Activated naive CD4-positive, alpha-beta T cell treated with anti-CD3 and anti-CD28 coated beads, Interleukin-2, amount 50 U/mL, for 24 hours (primary cell): ENCODE data around the gene CARD9.

Experiments used
- H3K27ac Mint-ChIP-seq: one replicate; pipeline ENCODE4 v1.8.0; 2021; ENCODE audit warnings: mild to moderate bottlenecking, mixed read lengths
- H3K27me3 Mint-ChIP-seq: one replicate; pipeline ENCODE4 v1.8.0; 2021; ENCODE audit warnings: mixed read lengths
- H3K36me3 Mint-ChIP-seq: one replicate; pipeline ENCODE4 v1.8.0; 2021; ENCODE audit warnings: mixed read lengths
- H3K4me1 Mint-ChIP-seq: one replicate; pipeline ENCODE4 v1.8.0; 2021; ENCODE audit warnings: mixed read lengths
- H3K4me3 Mint-ChIP-seq: one replicate; pipeline ENCODE4 v1.8.0; 2021; ENCODE audit warnings: mild to moderate bottlenecking, mixed read lengths
- H3K9me3 Mint-ChIP-seq: one replicate; pipeline ENCODE4 v1.8.0; 2021; ENCODE audit warnings: mixed read lengths

Gene CARD9

GRCh38 chr9:136363949-136364748 is 9.3 kb downstream of the CARD9 start:
- H3K27ac Mint-ChIP-seq = no peak overlapping the region
- no peaks in the 10 kb centered on the region for H3K36me3 Mint-ChIP-seq
- H3K4me3 Mint-ChIP-seq = peak overlapping the region; percentile 57
- H3K27me3 Mint-ChIP-seq = no peaks in the 10 kb centered on the region
- no peaks in the 10 kb centered on the region for H3K9me3 Mint-ChIP-seq
- H3K4me1 Mint-ChIP-seq = peaks cover 6% of the 10 kb centered on the region

GRCh38 chr9:136363106-136363948 is 10.1 kb downstream of the CARD9 start, which contains the start of gene DNLZ:
TSS of gene DNLZ (minus strand) at chr9:136363744. CDS start at chr9:136363714, 30 bp downstream.
- Mint-ChIP-seq H3K9me3 (no peaks in the 10 kb centered on the region), H3K27me3 (no peaks in the 10 kb centered on the region), H3K4me3 (peak within 1 kb of the TSS; percentile 87), H3K27ac (peak within 1 kb of the TSS; percentile 81), H3K4me1 (peaks cover 6% of the 10 kb centered on the region), H3K36me3 (no peaks in the 10 kb centered on the region)

DNA sequence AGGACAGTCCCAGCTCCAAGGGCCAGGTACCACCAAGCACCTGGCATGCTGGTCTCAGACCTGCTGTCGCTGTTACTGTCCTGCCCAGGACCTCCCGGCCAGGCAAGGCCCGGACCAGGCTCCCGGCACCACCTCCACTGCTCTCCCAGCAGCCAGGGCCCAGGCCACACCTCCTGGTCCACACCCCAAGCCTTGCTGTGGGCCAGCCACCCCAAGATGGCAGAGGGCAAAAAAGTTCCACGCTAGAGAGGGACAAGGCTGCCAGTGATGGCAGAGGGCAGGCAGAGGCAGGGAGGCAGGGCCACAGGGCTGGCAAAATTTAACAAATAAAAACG is 11.1 kb downstream of the CARD9 start:
- H3K4me3 Mint-ChIP-seq = peak overlapping the region; percentile 87
- H3K27ac Mint-ChIP-seq = no peak overlapping the region
- H3K4me1 Mint-ChIP-seq = peaks cover 6% of the 10 kb centered on the region
- H3K27me3 Mint-ChIP-seq = no peaks in the 10 kb centered on the region
- no peaks in the 10 kb centered on the region for H3K36me3 Mint-ChIP-seq
- H3K9me3 Mint-ChIP-seq = no peaks in the 10 kb centered on the region

DNA sequence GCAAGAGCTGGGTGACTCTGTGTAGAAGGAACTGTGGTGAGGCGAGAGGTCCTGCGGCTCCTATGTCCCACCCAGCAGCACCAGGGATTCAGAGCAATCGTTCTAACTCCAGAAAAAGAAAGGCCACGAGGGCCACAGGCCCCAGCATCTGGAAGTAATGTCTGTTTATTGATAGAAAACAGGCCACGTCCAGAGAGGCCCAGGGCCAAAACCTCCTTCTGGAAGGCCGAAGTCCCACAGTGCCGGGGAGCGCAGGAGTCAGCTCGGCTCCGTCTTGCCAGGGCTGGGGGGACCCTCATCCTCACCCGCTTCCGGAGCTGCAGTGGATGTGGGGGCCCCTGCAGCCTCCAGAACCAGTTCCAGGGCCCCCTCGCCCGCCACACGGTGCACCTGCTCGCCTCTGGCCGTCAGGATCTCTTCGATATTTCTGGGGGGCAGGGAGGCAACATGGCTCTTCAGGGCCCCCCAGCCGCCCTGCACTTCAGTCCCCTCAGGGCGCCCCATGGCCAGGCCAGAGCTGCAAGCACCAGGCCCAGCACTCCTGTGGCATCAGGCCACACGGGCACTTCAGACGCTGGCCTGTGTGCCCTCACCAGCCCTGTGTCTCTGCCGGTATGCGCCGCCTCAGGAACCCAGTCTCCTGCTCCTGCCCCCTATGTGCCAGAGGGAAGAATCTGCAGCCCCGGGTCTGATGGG is 11.6 kb downstream of the CARD9 start:
- H3K27me3 Mint-ChIP-seq = no peaks in the 10 kb centered on the region
- no peaks in the 10 kb centered on the region for H3K9me3 Mint-ChIP-seq
- H3K4me1 Mint-ChIP-seq = peaks cover 6% of the 10 kb centered on the region
- no peaks in the 10 kb centered on the region for H3K36me3 Mint-ChIP-seq
- no peak overlapping the region for H3K27ac Mint-ChIP-seq
- H3K4me3 Mint-ChIP-seq = no peak overlapping the region

- Mint-ChIP-seq H3K9me3 (no peaks in the 10 kb centered on the region), H3K4me3 (no peak overlapping the region), H3K4me1 (peaks cover 6% of the 10 kb centered on the region), H3K27me3 (no peaks in the 10 kb centered on the region), H3K36me3 (no peaks in the 10 kb centered on the region), H3K27ac (no peak overlapping the region)
Observed at GRCh38 chr9:136361047-136361753, 12.3 kb downstream of the CARD9 start.

GRCh38 chr9:136359774-136360718 is 13.4 kb downstream of the CARD9 start:
- Mint-ChIP-seq H3K4me3 (no peak overlapping the region), H3K36me3 (no peaks in the 10 kb centered on the region), H3K4me1 (peaks cover 6% of the 10 kb centered on the region), H3K27me3 (no peaks in the 10 kb centered on the region), H3K9me3 (no peaks in the 10 kb centered on the region), H3K27ac (peak overlapping the region; percentile 8)

GRCh38 chr9:136358888-136359287 is 14.6 kb downstream of the CARD9 start:
- Mint-ChIP-seq H3K27me3 (no peaks in the 10 kb centered on the region), H3K4me3 (no peak overlapping the region), H3K36me3 (no peaks in the 10 kb centered on the region), H3K9me3 (no peaks in the 10 kb centered on the region), H3K27ac (no peak overlapping the region), H3K4me1 (peaks cover 6% of the 10 kb centered on the region)

DNA sequence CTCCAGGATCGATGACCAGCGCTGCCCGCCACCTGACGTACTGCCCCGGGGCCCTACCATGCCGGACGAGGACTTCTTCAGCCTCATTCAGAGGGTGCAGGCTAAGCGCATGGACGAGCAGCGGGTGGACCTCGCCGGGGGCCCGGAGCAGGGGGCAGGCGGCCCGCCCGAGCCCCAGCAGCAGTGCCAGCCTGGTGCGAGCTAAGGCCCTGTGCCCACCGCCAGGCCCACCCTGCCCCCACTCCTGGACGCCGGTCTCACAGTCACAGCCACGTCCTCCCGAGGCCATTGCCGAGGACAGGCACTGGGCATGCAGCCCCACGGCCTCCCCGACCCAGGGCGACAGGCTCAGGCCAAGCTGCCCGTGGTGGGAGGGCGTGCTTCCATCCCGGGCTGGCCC is 15.5 kb downstream of the CARD9 start:
- H3K36me3 Mint-ChIP-seq = no peaks in the 10 kb centered on the region
- no peak overlapping the region for H3K27ac Mint-ChIP-seq
- no peak overlapping the region for H3K4me3 Mint-ChIP-seq
- no peaks in the 10 kb centered on the region for H3K27me3 Mint-ChIP-seq
- H3K9me3 Mint-ChIP-seq = no peaks in the 10 kb centered on the region
- H3K4me1 Mint-ChIP-seq = peaks cover 6% of the 10 kb centered on the region

- no peaks in the 10 kb centered on the region for H3K9me3 Mint-ChIP-seq
- no peak overlapping the region for H3K27ac Mint-ChIP-seq
- H3K27me3 Mint-ChIP-seq = no peaks in the 10 kb centered on the region
- H3K4me3 Mint-ChIP-seq = no peak overlapping the region
- H3K4me1 Mint-ChIP-seq = no peaks in the 10 kb centered on the region
- H3K36me3 Mint-ChIP-seq = no peaks in the 10 kb centered on the region
Observed at GRCh38 chr9:136357202-136357725, 16.2 kb downstream of the CARD9 start.

GRCh38 chr9:136355616-136356557 is 17.6 kb downstream of the CARD9 start:
- Mint-ChIP-seq H3K4me3 (no peak overlapping the region), H3K27ac (no peak overlapping the region), H3K9me3 (no peaks in the 10 kb centered on the region)

GRCh38 chr9:136354592-136355085 is 18.8 kb downstream of the CARD9 start:
- no peak overlapping the region for H3K27ac Mint-ChIP-seq
- H3K4me3 Mint-ChIP-seq = no peak overlapping the region
- H3K4me1 Mint-ChIP-seq = no peaks in the 10 kb centered on the region
- H3K36me3 Mint-ChIP-seq = no peaks in the 10 kb centered on the region
- no peaks in the 10 kb centered on the region for H3K9me3 Mint-ChIP-seq
- no peaks in the 10 kb centered on the region for H3K27me3 Mint-ChIP-seq

More at GRCh38 chr9:136355616-136356557, 17.6 kb downstream of the CARD9 start:
- Mint-ChIP-seq H3K4me1 (no peaks in the 10 kb centered on the region), H3K36me3 (no peaks in the 10 kb centered on the region), H3K27me3 (no peaks in the 10 kb centered on the region)

- H3K4me1 Mint-ChIP-seq = no peaks in the 10 kb centered on the region
- no peaks in the 10 kb centered on the region for H3K36me3 Mint-ChIP-seq
- H3K27ac Mint-ChIP-seq = no peak overlapping the region
- H3K4me3 Mint-ChIP-seq = no peak overlapping the region
- no peaks in the 10 kb centered on the region for H3K27me3 Mint-ChIP-seq
- H3K9me3 Mint-ChIP-seq = no peaks in the 10 kb centered on the region
Observed at GRCh38 chr9:136353757-136354488, 19.5 kb downstream of the CARD9 start.

GRCh38 chr9:136353088-136353487 is 20.4 kb downstream of the CARD9 start:
- peak overlapping the region; percentile 41 for H3K27ac Mint-ChIP-seq
- H3K4me3 Mint-ChIP-seq = no peak overlapping the region
- no peaks in the 10 kb centered on the region for H3K9me3 Mint-ChIP-seq
- H3K27me3 Mint-ChIP-seq = no peaks in the 10 kb centered on the region
- H3K4me1 Mint-ChIP-seq = no peaks in the 10 kb centered on the region
- no peaks in the 10 kb centered on the region for H3K36me3 Mint-ChIP-seq
